Natural killer cell (primary cell): ENCODE results near the gene CNDP2. TPM values are rescaled to one million over a fixed set of nuclear protein-coding genes. Genes with fewer than 3 reads are reported as not detected.

ENCODE experiments used
- ATAC-seq, 3 donors: fragments of 150-1000 bp in 2 of 3; fragments of 200-7000 bp in 1 of 3; cut with Tn5 transposase; 1 replicate in 1 of 3; 2 replicates in 2 of 3; pipeline ENCODE4 v1.10.0; 2021; ENCODE audit warnings: mild to moderate bottlenecking in 2 of 3, moderate library complexity in 2 of 3
- DNase-seq, 2 donors: peaks; one replicate each; pipeline versions ENCODE4 v3.0.0 to v3.0.0-alpha.2; 2013 to 2021; ENCODE audit warnings: mixed read lengths in 1 of 2
- H3K27ac ChIP-seq: one replicate; pipeline ENCODE4 v1.5.1; 2013; ENCODE audit warnings: mild to moderate bottlenecking, low read length
- H3K27me3 ChIP-seq: one replicate; pipeline ENCODE4 v1.6.1; 2013; ENCODE audit warnings: low read length; ENCODE audit not compliant: control insufficient read depth, insufficient read depth
- H3K36me3 ChIP-seq: one replicate; pipeline ENCODE4 v1.6.1; 2013; ENCODE audit warnings: low read length; ENCODE audit not compliant: control insufficient read depth, insufficient read depth
- H3K4me1 ChIP-seq: one replicate; pipeline ENCODE4 v1.6.1; 2013; ENCODE audit warnings: low read length; ENCODE audit not compliant: control insufficient read depth, insufficient read depth
- H3K4me3 ChIP-seq: one replicate; pipeline ENCODE4 v1.5.1; 2013; ENCODE audit warnings: low read length
- H3K9me3 ChIP-seq: one replicate; pipeline ENCODE4 v1.6.1; 2013; ENCODE audit warnings: low read length; ENCODE audit not compliant: control insufficient read depth, insufficient read depth
- H3K27ac Mint-ChIP-seq, 2 donors: one replicate each; pipeline ENCODE4 v1.8.0; 2022; ENCODE audit warnings: mild to moderate bottlenecking in 2 of 2, mixed read lengths in 2 of 2, moderate library complexity in 1 of 2
- H3K27me3 Mint-ChIP-seq, 2 donors: one replicate each; pipeline ENCODE4 v1.8.0; 2022; ENCODE audit warnings: low read depth in 2 of 2, mixed read lengths in 2 of 2
- H3K36me3 Mint-ChIP-seq: one replicate; pipeline ENCODE4 v1.8.0; 2022; ENCODE audit warnings: mixed read lengths
- H3K4me1 Mint-ChIP-seq, 2 donors: one replicate each; pipeline ENCODE4 v1.8.0; 2022; ENCODE audit warnings: mixed read lengths in 2 of 2
- H3K4me3 Mint-ChIP-seq: one replicate; pipeline ENCODE4 v1.8.0; 2022; ENCODE audit warnings: mild to moderate bottlenecking, moderate library complexity, mixed read lengths
- H3K9me3 Mint-ChIP-seq, 2 donors: one replicate each; pipeline ENCODE4 v1.8.0; 2022; ENCODE audit warnings: mixed read lengths in 2 of 2
- CTCF ChIP-seq: fragments of 200-600 bp; IDR thresholded peaks from one replicate; pipeline ENCODE4 v1.8.0; 2022; ENCODE audit warnings: antibody characterized with exemption
- WGBS: methylation state at CpG from one replicate; pipeline ENCODE4 v1.1.7; 2013; ENCODE audit warnings: missing lambda C conversion rate; ENCODE audit not compliant: insufficient coverage; 5-methylcytosine and 5-hydroxymethylcytosine counted together
- intact Hi-C: fragments of 100-400 bp; cut with micrococcal nuclease; formaldehyde crosslinking; loops from one replicate; pipeline ENCODE4 v1.14.2; 2022
- total RNA-seq, 4 donors: library from RNA; stranded (reverse); fragments of 120-200 nt in 1 of 4; gene quantifications; one replicate each; pipeline versions ENCODE4 v1.2.3 to v1.2.4, GENCODE V29; 2013 to 2022

CNDP2 gene
- total RNA-seq, 3 donors from 2014 or later (not counting 1 experiment from before 2014, with no cell fraction given), result 147 to 167 (median 153) TPM

- no peaks in the 10 kb centered on the region for H3K9me3 Mint-ChIP-seq
- ATAC-seq, result peak in 1 of 3 donors; percentile 17
- H3K9me3 ChIP-seq, result no peaks in the 10 kb centered on the region
These were observed 18.4 kb upstream of the CNDP2 start for GRCh38 chr18:74477771-74478170.

GRCh38 chr18:74478316-74478715, 17.8 kb upstream of the CNDP2 start:
- Histone ChIP-seq H3K4me3 (no peak overlapping the region), H3K27ac (no peak overlapping the region), H3K4me1 (no peaks in the 10 kb centered on the region), H3K27me3 (no peaks in the 10 kb centered on the region), H3K9me3 (no peaks in the 10 kb centered on the region), H3K36me3 (no peaks in the 10 kb centered on the region)
- no peaks in the 10 kb centered on the region for H3K9me3 Mint-ChIP-seq
- no peak for ATAC-seq
- no peak overlapping the region for H3K4me3 Mint-ChIP-seq
- 92% methylated on average over 6 of the region's 7 CpGs for WGBS
- no peak for DNase-seq
- H3K36me3 Mint-ChIP-seq, result no peaks in the 10 kb centered on the region
- H3K4me1 Mint-ChIP-seq, result no peaks in the 10 kb centered on the region
- intact Hi-C loops, result no loop called here
- TF ChIP-seq CTCF, result no peak
- H3K27me3 Mint-ChIP-seq, result peaks cover 6 to 7% of the 10 kb centered on the region in 2 donors
- no peak overlapping the region for H3K27ac Mint-ChIP-seq

More at GRCh38 chr18:74477771-74478170, 18.4 kb upstream of the CNDP2 start:
- 75% methylated on average over 8 of the region's 8 CpGs for WGBS
- Mint-ChIP-seq H3K36me3 (no peaks in the 10 kb centered on the region), H3K4me3 (no peak overlapping the region), H3K27ac (no peak overlapping the region), H3K27me3 (peaks cover 4 to 6% of the 10 kb centered on the region in 2 donors), H3K4me1 (no peaks in the 10 kb centered on the region)
- intact Hi-C loops, result no loop called here
- no peak overlapping the region for H3K4me3 ChIP-seq
- H3K4me1 ChIP-seq, result no peaks in the 10 kb centered on the region
- no peaks in the 10 kb centered on the region for H3K27me3 ChIP-seq
- H3K36me3 ChIP-seq, result no peaks in the 10 kb centered on the region
- DNase-seq, result no peak
- H3K27ac ChIP-seq, result no peak overlapping the region
- TF ChIP-seq CTCF, result no peak

DNA sequence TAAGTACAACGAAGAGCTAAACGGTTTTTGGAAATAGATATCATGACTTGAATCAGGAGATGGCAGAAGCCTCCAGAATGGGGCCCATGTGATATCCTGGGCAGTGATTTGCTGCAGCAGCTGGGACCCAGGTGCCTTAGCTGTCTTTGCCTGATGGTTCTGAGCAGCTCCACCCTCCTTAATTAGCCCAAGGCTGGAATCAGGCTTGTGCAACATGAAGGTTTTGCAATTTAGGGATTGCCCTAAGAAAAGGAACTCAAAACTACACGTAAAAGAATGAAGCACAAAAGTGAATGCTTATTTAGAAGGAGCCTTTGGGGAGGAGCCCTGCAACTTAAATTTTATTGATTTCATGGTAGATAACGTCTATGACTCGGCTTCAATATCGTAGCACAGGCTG, 17.3 kb upstream of the CNDP2 start:
- Mint-ChIP-seq H3K4me1 (no peaks in the 10 kb centered on the region), H3K9me3 (no peaks in the 10 kb centered on the region), H3K27me3 (peaks cover 6 to 7% of the 10 kb centered on the region in 2 donors), H3K4me3 (no peak overlapping the region), H3K27ac (no peak overlapping the region), H3K36me3 (no peaks in the 10 kb centered on the region)
- H3K27ac ChIP-seq, result no peak overlapping the region
- H3K9me3 ChIP-seq, result no peaks in the 10 kb centered on the region
- no peak for ATAC-seq
- intact Hi-C loops, result no loop called here
- H3K4me3 ChIP-seq, result no peak overlapping the region
- no peaks in the 10 kb centered on the region for H3K27me3 ChIP-seq
- WGBS, result 93% methylated on average over 6 of the region's 6 CpGs
- DNase-seq, result no peak
- H3K4me1 ChIP-seq, result no peaks in the 10 kb centered on the region
- no peak for TF ChIP-seq CTCF
- H3K36me3 ChIP-seq, result no peaks in the 10 kb centered on the region

DNA sequence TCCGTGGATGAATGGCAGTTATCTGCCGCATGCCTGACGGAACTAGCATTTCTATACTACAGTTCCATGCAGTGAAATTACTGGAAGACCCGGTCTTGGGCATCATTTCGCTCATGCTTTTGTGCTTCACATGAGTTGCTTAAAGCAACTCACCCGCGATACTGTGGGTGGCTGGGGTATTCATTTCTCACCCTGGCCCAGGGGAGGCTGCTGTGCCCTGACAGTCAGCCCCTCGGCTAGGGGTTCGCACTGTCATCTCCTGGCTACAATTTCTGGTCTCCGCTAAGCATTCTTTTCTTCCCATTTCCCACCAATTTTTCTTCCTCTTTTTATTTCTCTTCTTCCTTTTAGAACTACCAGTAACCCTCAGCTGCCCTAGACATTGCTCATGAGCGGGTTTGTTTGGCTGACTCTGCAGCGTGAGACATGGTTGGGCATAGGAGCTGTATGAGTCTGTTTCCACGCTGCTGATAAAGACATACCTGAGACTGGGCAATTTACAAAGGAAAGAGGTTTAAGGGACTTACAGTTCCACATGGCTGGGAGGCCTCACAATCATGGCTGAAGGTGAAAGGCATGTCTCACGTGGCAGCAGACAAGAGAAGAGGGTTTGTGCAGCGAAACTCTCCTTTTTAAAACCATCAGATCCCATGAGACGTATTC, 16.5 kb upstream of the CNDP2 start:
- no peak overlapping the region for H3K4me3 Mint-ChIP-seq
- H3K9me3 Mint-ChIP-seq, result no peaks in the 10 kb centered on the region
- no peaks in the 10 kb centered on the region for H3K9me3 ChIP-seq
- 84% methylated on average over 15 of the region's 16 CpGs for WGBS
- H3K4me1 ChIP-seq, result peaks cover 3% of the 10 kb centered on the region
- no peak overlapping the region for H3K27ac ChIP-seq
- H3K27me3 ChIP-seq, result no peaks in the 10 kb centered on the region
- TF ChIP-seq CTCF, result no peak
- no peaks in the 10 kb centered on the region for H3K36me3 ChIP-seq
- H3K36me3 Mint-ChIP-seq, result no peaks in the 10 kb centered on the region
- H3K27ac Mint-ChIP-seq, result no peak overlapping the region
- H3K27me3 Mint-ChIP-seq, result peaks cover 6 to 7% of the 10 kb centered on the region in 2 donors
- H3K4me1 Mint-ChIP-seq, result peaks cover under 1 to 1% of the 10 kb centered on the region in 2 donors
- ATAC-seq, result no peak
- intact Hi-C loops, result no loop called here
- DNase-seq, result no peak
- no peak overlapping the region for H3K4me3 ChIP-seq
